RKO (cell line): Measurements from ENCODE around the gene PSMA2.

Source experiments
- DNase-seq: peaks from one replicate; pipeline ENCODE4 v3.0.0-alpha.2; 2016; ENCODE audit warnings: low spot score

Gene PSMA2

DNA sequence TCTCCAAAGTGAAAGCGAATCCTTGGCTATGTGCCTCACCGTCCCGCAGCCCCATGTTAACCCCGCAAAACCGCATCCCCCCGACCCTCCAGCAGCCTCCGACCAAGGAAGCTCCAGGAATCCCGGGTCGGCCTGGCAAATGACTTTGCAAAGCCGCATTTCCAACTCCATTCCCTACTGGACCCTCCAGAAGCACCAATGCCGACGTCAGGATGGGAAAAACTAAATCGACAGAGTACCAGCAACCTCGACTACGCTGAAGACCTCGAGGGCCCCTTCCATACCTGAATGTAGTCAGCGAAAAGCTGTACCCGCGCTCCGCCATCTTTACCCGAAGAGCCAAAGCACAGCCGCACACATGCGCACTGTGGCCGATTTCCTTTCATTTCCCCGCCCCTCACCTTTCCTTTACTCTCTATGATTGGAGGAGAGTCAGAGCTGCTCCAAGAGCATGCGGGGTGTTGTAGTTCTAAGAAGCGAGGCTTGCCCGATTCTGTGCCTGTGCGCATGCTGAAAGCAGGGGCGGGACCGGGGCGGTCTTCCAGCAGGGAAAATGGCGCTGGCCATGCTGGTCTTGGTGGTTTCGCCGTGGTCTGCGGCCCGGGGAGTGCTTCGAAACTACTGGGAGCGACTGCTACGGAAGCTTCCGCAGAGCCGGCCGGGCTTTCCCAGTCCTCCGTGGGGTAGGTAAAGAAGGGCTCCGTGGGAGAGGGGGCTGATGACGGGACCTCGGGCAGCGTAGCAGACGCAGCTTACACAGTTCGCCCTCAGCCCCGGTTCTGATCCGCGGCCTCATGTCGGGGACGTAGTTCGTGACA lies at the start of gene PSMA2, which contains the start of gene MRPL32:
Gene PSMA2 (minus strand): TSS at position 341 of the 818 bp plus-strand sequence. CDS start 16 bp downstream, at position 325.
Gene MRPL32 (plus strand): TSS at position 543 of the 818 bp plus-strand sequence. CDS start 11 bp downstream, at position 554.
- DNase-seq: peak; percentile 98

- DNase-seq: no peak
Measured at GRCh38 chr7:42981601-42982000, 49.6 kb upstream of the PSMA2 start.

DNA sequence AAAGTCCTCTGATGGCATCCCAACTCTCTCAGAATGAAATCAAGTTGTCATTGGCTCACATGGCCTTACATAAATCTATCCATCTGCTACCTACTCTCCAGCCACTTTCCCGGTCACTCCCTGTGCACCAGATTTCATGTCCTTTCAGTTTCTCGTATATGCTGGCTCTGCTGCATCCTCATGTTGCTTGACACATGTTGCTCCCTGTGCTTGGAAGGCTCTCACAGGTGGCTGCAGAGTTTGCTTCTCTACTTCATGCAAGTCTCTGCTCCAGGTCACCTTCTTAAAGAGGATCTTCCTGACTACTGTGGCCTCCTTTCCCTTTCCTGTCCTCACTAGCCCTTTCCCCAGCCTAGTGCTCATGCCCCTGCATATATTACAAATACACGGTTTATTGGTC lies 48.5 kb upstream of the PSMA2 start:
- no peak for DNase-seq

- DNase-seq: no peak
Measured at GRCh38 chr7:42980084-42980483, 48.1 kb upstream of the PSMA2 start.

- no peak for DNase-seq
Measured at GRCh38 chr7:42978496-42978895, 46.5 kb upstream of the PSMA2 start.

GRCh38 chr7:42976371-42976770 lies 44.4 kb upstream of the PSMA2 start:
- DNase-seq: no peak

DNA sequence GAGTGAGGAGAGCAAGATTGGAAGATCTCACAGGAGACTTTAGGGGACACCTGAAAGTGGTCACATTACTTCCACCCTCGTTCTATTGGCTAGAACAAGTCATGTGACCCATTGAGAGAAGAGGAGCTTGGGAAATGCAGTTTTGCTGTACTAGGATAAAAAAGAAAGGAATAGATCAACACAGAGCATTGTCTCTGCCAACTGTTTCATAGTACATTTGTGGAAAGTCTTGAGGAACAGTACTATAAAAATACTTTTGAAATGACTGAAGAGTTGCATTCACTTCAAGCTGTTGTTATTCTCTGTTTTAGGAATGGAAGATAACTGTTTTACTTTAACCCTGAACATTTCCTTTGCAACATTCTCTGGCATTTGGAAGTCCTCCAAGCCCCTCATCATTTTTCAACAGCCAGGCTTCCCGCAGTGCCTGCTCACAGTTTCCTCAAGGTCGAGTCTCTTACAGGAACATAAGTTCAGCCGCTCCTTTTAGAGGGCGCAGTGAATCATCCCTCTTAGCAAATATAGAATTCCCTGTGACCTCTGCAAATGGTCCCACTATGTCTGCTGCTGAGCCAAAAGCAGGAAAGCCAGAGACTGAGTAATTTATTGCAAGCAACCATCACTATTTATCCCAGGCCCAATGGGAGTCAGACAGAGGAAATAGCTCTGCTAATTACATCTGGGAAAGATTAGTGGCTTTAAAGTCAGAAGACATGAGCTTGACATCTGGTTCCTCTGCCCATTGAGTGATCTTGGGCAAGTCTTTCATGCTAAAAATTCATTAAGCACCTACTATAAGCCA lies 40.9 kb upstream of the PSMA2 start:
- peak; percentile 2 for DNase-seq

DNA sequence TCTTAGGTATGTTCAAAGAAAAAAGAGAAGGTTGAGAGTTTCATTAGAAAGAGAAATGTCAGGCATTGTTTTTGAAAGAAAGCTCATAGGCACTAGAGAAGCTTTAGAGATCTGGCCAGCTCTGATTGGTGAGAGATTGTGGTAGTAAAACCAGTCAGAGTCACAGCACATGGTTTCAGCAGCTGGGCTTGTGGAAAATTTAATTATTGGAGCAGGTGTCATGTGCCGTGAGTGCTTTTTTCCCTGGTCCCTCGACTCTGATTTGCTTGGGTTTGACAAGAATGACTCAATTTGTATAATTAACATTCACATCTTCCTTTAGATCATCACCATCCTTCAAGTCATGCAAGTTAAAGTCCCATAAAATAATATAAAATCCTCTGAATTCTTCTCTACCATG lies 35.4 kb upstream of the PSMA2 start:
- DNase-seq: no peak

DNA sequence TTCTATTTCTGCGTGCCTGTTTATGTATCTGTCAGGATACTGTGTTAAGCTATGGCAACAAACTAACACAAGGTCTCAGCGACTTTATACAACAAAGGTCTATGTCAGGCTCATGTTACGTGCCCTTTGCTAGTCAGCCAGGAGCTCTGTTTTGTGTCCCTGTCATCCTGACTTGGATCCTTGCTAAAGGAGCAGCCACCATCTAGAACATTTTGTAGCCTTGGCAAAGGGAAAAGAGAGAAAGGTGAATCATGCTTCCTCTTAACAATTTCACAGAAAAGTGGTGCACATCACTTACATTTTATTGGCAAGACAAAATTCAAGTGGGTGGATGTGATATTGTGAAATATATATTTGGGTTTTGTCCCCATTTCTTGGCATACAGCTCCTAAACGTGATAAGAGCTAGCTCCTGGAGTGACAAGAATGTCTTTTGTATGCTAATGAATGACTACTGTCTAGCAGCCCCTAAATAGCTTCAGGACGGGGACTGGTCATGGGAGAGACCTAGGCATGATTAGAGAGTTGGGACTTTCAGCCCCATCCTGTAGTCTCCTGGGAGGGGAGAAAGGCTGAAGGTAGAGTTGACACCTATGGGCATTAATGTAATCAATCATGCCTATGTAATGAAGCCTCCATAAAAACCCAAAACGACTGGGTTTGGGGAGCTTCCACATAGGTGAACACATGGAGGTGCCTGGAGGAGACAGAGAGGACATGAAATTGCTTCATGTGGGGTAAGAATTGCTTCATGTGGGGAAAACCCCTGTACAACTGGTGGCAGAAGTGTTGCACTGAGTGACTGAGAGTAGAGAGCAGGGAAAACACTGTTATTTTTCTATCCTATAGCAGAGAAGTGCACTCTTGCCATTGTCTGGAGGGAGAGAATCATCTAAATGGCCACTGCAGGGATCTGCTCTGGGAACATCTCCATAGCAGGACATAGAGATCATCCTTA lies 33.2 kb upstream of the PSMA2 start:
- no peak for DNase-seq

DNA sequence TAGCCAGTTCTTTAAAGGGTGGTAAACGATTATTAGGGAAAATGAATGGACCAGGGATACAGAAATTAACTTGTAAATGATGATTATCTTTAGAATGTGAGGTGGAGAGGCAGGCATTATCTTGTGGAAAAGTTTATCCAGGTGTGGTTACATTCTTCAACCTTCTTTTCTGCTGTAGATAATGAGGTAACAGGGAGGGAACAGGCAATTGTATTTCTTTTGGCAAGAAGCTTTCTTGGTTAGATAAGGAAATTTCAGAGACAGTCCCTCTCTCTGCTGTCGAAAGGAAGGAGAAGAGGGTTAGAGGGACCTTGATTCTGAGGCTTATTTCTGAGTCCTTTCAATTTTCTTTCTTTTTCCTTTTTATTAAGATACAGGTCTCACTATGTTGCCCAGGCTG lies 32.3 kb upstream of the PSMA2 start:
- no peak for DNase-seq

DNA sequence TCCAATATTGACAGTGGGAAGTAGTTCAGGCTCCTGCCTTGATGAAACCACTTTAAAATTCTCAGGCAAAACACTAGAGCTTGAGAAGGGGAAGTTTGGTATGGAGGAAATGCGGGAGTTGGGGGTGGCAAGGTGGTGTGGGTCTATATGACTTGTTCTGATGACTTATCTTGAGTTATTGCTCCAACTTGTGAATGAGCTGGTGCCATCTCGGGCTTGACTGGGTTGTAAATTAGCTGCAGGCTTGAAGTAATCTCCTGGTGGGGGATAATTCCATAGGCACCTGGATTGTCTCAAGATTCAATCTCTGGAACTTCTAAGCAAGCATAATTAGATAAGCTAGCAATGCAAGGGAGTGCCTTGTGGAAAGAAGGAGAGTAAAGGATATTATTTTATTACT lies 29.2 kb upstream of the PSMA2 start:
- DNase-seq: no peak

DNA sequence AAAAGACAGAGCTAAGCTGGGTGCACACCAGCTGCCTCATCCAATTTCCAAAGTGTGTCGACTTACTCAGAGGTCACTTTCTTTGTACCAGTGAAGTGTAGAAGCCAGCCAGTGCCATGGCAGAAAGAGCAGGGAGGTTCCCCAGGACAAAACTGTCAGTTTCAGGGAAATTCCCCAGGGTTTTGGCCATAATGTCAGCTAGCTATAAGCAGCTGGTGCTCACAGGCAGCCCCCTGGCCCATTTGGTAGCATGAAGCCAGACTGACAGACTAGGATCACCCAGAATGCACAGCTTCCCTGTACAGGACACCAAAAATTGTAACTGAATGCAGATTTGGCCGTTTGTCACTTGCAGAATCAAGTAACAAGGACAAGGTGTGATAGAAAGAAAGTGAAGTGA lies 28.8 kb upstream of the PSMA2 start:
- no peak for DNase-seq

- no peak for DNase-seq
Measured at GRCh38 chr7:42959549-42959948, 27.6 kb upstream of the PSMA2 start.

DNA sequence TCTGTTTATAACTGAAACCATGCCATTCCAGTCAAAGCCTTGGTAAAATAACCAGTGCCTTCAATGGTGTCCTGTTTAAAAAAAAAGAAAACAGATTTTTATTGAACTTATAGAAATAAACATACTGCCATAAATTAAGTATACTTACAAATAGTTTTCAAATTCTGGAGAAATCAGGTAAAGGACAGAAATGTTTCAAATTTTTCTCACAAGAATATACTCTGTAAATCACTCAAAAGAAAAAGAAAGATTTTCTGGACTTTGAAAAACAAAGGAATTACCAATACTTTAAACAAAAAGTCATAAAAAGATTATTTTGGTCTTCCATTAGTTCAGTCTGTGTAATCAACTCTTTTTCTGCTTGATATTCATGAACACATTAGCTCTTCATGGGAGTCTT lies 24.1 kb upstream of the PSMA2 start:
- DNase-seq: no peak

- no peak for DNase-seq
Measured at GRCh38 chr7:42953994-42954393, 22.0 kb upstream of the PSMA2 start.

DNA sequence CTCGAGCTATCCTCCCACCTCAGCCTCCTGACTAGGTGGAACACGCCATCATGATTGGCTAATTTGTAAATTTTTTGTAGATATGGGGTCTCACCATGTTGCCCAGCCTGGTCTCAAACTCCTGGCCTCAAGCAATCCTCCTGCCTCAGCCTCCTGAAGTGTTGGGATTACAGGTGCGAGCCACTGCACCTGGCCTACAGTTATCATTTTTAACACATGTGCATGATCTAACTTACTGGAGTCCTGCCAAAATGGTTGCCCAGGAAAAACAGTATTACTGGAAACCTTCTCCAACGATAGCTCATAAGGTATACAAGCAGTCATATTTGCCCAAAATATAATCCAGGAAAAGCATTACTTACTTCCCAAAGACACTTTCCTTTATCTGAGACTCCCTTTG lies 20.4 kb upstream of the PSMA2 start:
- DNase-seq: no peak

DNA sequence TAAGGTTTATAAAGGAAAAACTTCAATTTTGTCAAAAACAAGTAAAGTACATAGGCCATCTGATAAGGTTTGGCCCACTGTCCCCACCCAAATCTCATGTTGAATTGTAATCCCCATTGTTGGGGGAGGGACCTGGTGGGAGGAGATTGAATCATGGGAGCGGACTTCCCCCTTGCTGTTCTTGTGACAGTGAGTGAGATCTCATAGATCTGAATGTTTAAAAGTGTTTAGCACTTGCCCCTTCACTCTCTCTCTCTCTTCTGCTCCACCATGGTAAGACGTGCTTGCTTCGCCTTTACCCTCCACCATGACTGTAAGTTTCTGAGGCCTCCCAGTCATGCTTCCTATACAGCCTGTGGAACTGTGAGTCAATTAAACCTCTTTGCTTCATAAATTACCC lies 18.4 kb upstream of the PSMA2 start:
- no peak for DNase-seq

GRCh38 chr7:42947521-42947920 lies 15.5 kb upstream of the PSMA2 start:
- DNase-seq: no peak

DNA sequence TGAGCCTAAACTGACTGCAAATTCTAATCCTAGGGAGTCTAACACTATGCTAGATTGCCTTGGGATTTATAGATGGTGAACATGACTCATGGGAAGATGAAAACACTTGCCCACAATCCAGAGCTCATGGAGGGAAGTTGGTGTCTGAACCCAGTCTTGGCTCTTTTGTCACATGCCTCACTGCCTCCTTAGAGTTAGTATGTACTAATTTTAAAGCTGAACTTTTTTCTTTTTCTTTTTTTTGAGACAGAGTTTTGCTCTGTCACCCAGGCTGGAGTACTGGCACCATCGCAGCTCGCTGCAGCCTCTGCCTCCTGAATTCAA lies 14.6 kb upstream of the PSMA2 start:
- DNase-seq: no peak

- DNase-seq: no peak
Measured at GRCh38 chr7:42945821-42946626, 14.1 kb upstream of the PSMA2 start.
